Stimulated activated naive CD8-positive, alpha-beta T cell treated with anti-CD3 and anti-CD28 coated beads, Interleukin-15, Interleukin-2, amounts not matched to agents 100 ng/mL and 50 ng/mL, for 24 hours (primary cell): Measurements from ENCODE around the gene FBXO7.

Experiments used
- H3K27ac Mint-ChIP-seq: one replicate; pipeline ENCODE4 v1.8.0; 2021; ENCODE audit warnings: mild to moderate bottlenecking, mixed read lengths
- H3K27me3 Mint-ChIP-seq: one replicate; pipeline ENCODE4 v1.8.0; 2021; ENCODE audit warnings: mixed read lengths
- H3K36me3 Mint-ChIP-seq: one replicate; pipeline ENCODE4 v1.8.0; 2021; ENCODE audit warnings: low read depth, mixed read lengths
- H3K4me1 Mint-ChIP-seq: one replicate; pipeline ENCODE4 v1.8.0; 2021; ENCODE audit warnings: low read depth, mixed read lengths
- H3K4me3 Mint-ChIP-seq: one replicate; pipeline ENCODE4 v1.8.0; 2021; ENCODE audit warnings: mild to moderate bottlenecking, mixed read lengths
- H3K9me3 Mint-ChIP-seq: one replicate; pipeline ENCODE4 v1.8.0; 2021; ENCODE audit warnings: mixed read lengths

The FBXO7 gene

DNA sequence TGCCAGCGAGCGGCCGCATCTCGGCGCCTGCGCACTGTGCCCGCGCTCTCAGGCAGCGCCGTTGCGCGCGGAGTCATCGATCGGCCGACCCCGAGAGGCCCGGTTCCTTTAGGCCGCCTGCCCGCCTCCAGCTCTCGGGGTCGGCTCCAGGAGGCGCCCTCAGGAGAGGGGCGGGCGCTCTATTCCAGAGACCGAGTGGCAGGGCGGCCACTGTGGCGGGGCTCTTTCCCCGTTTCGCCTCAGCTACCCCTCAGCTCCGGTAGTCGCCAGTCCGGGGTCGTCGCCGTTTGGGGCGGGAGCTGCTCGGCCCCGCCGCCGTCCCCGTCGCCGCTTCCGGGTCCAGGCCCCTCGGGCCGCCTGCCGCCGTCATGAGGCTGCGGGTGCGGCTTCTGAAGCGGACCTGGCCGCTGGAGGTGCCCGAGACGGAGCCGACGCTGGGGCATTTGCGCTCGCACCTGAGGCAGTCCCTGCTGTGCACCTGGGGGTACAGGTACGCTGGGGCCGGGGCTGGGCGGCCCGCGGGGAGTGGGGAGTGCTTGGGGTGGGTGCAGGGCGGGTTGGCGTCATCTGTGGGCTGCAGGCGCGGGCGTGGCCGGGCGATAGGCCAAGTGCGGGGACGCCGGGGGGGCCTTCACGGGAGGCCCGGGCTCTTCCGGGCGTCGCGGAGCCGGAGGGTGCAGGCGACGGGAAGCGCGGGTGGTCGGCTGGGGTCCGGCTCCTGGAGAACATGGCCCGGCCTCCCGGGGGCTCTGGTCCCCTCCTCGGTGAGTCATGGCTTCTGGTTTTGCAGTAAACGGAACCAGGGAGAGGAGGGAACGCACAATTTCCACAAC lies at the start of gene FBXO7:
FBXO7 (plus strand) TSS at position 177 of the 833 bp plus-strand sequence; CDS start at position 369, 192 bp downstream.
- no peaks in the 10 kb centered on the region for H3K9me3 Mint-ChIP-seq
- peaks cover 24% of the 10 kb centered on the region for H3K4me1 Mint-ChIP-seq
- H3K36me3 Mint-ChIP-seq = peaks cover 8% of the 10 kb centered on the region
- peak within 1 kb of the TSS; percentile 95 for H3K4me3 Mint-ChIP-seq
- peak within 1 kb of the TSS; percentile 93 for H3K27ac Mint-ChIP-seq
- H3K27me3 Mint-ChIP-seq = no peaks in the 10 kb centered on the region

DNA sequence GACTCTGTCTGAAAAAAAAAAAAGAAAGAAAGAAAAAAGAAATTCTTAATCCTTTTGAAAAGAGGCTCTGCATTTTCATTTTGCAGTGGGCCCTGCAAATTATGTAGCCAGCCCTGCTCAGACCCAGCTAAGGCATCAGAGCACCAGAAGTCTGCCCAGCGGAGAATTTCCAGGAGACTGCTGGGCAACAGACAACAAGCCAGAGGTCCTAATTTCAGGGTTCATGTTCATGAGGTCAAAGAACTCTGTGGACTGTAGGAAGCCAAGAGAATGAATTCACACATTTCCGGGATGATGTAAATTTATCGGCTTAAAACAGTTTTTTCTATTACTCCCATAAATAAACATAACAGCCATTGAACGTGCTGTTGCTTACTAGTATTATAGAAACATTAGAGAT lies 47.7 kb upstream of the FBXO7 start:
- Mint-ChIP-seq H3K27me3 (peaks cover 22% of the 10 kb centered on the region), H3K4me3 (no peak overlapping the region), H3K4me1 (no peaks in the 10 kb centered on the region), H3K27ac (no peak overlapping the region), H3K36me3 (no peaks in the 10 kb centered on the region), H3K9me3 (no peaks in the 10 kb centered on the region)

DNA sequence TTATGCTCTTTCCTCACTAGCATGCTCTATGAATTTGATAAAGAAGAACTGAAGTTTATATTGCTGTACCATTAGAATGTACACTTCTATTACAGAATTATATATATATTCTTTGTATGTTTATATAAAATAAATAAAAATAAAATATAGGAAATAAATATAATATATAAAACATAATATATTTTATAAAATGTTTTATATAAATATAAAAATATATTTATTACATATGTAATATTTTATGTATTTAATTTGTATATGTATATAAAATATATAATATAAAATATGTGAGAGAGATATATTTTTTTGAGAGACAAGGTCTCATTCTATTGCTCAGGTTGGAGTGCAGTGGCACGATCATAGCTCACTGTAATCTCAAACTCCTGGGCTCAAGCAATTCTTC lies 44.3 kb upstream of the FBXO7 start:
- H3K9me3 Mint-ChIP-seq = no peaks in the 10 kb centered on the region
- H3K27me3 Mint-ChIP-seq = peaks cover 26% of the 10 kb centered on the region
- H3K36me3 Mint-ChIP-seq = no peaks in the 10 kb centered on the region
- H3K4me3 Mint-ChIP-seq = no peak overlapping the region
- no peaks in the 10 kb centered on the region for H3K4me1 Mint-ChIP-seq
- H3K27ac Mint-ChIP-seq = no peak overlapping the region

DNA sequence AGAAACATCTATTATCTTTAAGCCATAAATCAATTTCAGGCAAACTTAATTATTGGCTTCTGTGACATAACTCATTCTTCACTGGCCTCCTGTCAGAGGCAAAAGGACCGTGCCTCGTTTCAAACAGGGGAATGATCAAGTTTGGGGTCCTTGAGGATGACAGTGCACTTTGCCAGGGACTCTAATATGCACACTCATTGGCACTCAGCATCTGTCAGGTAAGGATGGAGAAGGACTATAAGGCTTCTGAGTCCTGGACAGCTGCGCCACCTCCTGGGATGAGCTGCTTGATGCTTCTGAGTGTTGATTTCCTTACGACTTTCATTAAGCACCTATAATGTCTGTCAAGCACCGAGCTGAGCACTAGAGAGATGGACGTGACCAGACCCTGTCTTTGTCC lies 30.5 kb upstream of the FBXO7 start:
- H3K27ac Mint-ChIP-seq = no peak overlapping the region
- H3K4me1 Mint-ChIP-seq = no peaks in the 10 kb centered on the region
- no peaks in the 10 kb centered on the region for H3K9me3 Mint-ChIP-seq
- no peak overlapping the region for H3K4me3 Mint-ChIP-seq
- H3K36me3 Mint-ChIP-seq = no peaks in the 10 kb centered on the region
- no peaks in the 10 kb centered on the region for H3K27me3 Mint-ChIP-seq

DNA sequence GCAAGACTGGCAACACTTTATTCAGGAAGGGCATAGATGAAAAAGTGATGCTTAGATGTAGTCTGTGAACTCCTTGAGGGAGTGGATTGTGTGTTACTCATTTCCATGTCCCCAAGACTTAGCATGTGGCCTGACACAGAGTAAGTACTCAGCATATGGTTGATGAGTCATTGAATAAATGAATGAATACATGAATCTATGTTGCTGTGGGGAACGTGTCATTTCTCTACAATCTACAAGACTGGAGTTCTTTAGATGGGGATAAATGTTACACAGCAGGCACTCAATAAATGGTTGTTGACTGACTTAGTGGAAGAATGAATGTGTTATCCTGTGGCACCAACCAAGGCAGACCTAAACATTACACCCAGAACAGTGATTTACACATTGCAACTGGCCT lies 28.3 kb upstream of the FBXO7 start:
- no peaks in the 10 kb centered on the region for H3K4me1 Mint-ChIP-seq
- H3K27ac Mint-ChIP-seq = no peak overlapping the region
- no peaks in the 10 kb centered on the region for H3K36me3 Mint-ChIP-seq
- H3K9me3 Mint-ChIP-seq = no peaks in the 10 kb centered on the region
- H3K4me3 Mint-ChIP-seq = no peak overlapping the region
- H3K27me3 Mint-ChIP-seq = peaks cover 3% of the 10 kb centered on the region

DNA sequence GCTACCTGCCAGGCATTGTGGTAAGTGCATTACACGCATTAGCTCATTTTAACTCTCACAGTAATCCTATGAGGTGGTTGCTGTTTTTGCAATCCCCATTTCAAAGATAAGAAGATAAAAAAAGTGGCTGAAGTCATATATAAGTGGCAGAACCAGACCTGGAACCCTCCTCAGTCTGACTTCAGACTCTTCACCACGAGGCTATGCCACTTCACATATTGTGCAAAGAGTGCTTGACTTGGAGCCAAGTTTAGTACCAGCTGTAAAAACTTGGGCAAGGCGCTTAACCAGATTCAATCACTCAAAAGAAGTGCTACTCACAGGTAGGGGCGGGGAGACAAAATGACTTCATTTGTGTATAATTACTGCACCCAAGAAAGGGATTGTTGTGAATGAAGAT lies 25.6 kb upstream of the FBXO7 start:
- Mint-ChIP-seq H3K27me3 (peaks cover 16% of the 10 kb centered on the region), H3K27ac (no peak overlapping the region), H3K9me3 (no peaks in the 10 kb centered on the region), H3K4me1 (no peaks in the 10 kb centered on the region), H3K4me3 (no peak overlapping the region), H3K36me3 (no peaks in the 10 kb centered on the region)

DNA sequence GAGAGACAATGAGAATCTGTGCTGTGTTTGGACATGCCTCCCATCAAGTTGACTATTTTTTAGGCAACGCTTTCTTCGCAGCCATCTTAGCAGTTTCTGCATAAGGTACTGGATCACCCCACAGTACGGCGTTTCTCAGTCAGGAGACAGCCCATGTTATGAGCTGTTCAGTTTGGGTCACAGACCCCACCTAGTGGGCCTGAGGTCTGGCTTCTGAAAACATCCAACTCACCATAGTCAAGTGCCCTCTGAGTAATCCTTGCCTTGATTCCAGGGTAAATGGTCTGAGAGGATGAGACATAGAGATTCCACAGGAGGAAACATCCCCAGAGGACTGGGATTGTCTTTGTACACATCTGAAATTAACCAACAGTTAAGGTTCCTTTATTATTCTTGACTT lies 17.6 kb upstream of the FBXO7 start:
- H3K27me3 Mint-ChIP-seq = peaks cover 71% of the 10 kb centered on the region
- no peaks in the 10 kb centered on the region for H3K9me3 Mint-ChIP-seq
- H3K27ac Mint-ChIP-seq = no peak overlapping the region
- H3K36me3 Mint-ChIP-seq = no peaks in the 10 kb centered on the region
- H3K4me1 Mint-ChIP-seq = no peaks in the 10 kb centered on the region
- no peak overlapping the region for H3K4me3 Mint-ChIP-seq

DNA sequence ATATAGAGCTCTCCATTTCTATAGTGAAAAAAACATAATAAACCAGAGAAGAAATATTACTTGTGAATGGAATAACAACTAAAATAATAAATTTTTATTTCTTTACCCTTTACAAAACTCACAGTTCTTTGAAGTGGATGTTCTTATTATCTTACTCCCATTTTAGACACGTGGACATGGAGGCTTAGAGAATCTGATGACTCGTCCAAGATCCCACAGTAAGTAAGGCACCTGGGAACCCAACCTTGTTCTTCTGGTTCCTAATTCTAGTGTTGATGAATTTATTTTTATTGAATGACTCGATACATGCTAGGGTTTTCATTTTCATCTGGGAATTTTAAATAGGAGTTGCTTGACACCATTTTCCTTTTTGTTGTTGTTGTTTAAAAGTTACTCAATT lies 12.2 kb upstream of the FBXO7 start:
- Mint-ChIP-seq H3K27me3 (peaks cover 66% of the 10 kb centered on the region), H3K4me3 (no peak overlapping the region), H3K27ac (no peak overlapping the region), H3K9me3 (no peaks in the 10 kb centered on the region), H3K4me1 (no peaks in the 10 kb centered on the region), H3K36me3 (no peaks in the 10 kb centered on the region)

DNA sequence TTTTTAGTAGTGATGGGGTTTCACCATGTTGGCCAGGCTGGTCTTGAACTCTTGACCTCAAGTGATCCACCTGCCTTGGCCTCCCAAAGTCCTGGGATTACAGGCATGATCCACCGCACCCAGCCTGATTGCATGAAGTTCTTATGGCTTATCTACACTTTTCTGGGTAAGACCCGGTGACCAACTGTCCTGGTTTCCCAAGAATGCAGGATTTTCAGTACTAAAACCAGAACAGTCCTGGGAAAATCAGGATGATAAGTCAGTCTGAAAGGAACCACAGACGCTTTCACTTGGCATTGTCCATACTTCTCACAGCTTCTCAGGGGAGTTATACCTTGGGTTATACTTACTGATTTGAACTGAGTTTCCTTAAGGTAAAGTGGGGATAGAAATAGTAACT lies 8.9 kb upstream of the FBXO7 start:
- Mint-ChIP-seq H3K4me3 (no peak overlapping the region), H3K36me3 (no peaks in the 10 kb centered on the region), H3K27ac (no peak overlapping the region), H3K27me3 (peaks cover 48% of the 10 kb centered on the region), H3K4me1 (no peaks in the 10 kb centered on the region), H3K9me3 (no peaks in the 10 kb centered on the region)

DNA sequence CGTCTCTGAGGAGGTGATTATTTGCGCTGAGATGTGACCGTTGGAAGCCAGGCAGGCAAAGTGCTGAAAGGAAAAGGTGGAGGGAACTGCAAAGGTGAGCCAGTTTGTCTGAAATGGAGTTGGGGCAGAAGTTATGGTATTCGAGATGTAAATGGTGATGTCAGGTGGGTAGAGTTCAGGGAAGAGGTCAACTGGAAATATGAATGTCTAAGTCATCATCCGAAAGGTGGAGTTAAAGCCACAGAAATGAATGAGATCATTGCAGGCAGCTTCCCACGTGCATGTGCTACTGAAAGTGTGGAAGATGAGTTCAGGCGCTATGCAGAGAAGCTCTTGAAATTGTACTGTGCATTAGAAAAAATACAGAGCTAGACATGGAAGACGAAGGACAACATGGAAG lies 8.1 kb upstream of the FBXO7 start:
- H3K27ac Mint-ChIP-seq = no peak overlapping the region
- no peaks in the 10 kb centered on the region for H3K36me3 Mint-ChIP-seq
- no peak overlapping the region for H3K4me3 Mint-ChIP-seq
- peaks cover 40% of the 10 kb centered on the region for H3K27me3 Mint-ChIP-seq
- no peaks in the 10 kb centered on the region for H3K4me1 Mint-ChIP-seq
- no peaks in the 10 kb centered on the region for H3K9me3 Mint-ChIP-seq

DNA sequence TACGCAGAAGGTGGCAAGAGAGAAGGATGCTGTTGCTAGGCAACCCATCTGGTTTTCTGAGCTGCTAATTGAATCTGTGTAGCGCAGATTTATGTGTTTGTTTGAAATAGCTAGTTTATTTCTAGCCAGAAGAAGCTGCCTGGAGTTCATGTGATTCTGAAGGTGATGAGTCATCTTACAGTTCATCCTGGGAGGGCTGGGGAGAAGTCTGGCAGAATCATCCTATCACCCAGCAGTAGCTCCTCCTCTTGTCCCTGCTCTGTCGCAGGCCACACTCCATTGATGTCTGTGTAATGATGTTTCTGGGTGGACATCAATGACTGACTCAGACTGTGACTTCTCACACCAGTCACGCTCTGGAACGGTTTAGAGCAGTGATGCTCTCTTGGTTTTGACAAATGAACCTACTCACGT lies 4.8 kb upstream of the FBXO7 start:
- Mint-ChIP-seq H3K4me3 (no peak overlapping the region), H3K9me3 (no peaks in the 10 kb centered on the region), H3K36me3 (no peaks in the 10 kb centered on the region), H3K4me1 (peaks cover 10% of the 10 kb centered on the region), H3K27me3 (peaks cover 16% of the 10 kb centered on the region), H3K27ac (no peak overlapping the region)

DNA sequence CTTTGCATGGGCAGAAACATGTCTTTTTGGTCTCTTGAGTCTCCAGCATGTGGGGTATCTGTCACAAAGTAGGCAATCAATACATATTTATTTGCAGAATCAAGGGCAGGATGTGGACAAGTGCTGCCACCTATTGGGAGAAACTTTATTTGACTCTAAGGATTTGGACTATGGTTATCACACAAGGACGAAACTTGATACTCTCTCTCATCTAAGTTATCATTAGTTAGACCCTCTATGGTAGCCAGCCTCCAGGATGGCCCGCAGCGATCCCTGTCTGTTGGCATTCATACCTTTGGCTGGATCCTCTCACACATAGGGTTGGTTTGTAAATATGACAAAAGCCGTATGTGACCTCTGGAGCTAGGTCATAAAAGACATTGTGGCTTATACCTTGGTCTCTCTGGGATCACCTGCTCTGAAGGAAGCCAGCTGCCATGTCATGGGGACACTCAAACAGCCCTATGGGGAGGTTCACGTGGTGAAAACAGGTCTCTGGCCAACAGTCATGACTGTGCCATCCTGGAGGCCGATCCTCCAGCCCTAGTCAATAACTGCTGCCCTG lies 1.1 kb upstream of the FBXO7 start:
- H3K36me3 Mint-ChIP-seq = no peaks in the 10 kb centered on the region
- H3K4me1 Mint-ChIP-seq = peaks cover 24% of the 10 kb centered on the region
- H3K4me3 Mint-ChIP-seq = peak overlapping the region; percentile 95
- H3K27me3 Mint-ChIP-seq = no peaks in the 10 kb centered on the region
- H3K27ac Mint-ChIP-seq = peak overlapping the region; percentile 91
- no peaks in the 10 kb centered on the region for H3K9me3 Mint-ChIP-seq

DNA sequence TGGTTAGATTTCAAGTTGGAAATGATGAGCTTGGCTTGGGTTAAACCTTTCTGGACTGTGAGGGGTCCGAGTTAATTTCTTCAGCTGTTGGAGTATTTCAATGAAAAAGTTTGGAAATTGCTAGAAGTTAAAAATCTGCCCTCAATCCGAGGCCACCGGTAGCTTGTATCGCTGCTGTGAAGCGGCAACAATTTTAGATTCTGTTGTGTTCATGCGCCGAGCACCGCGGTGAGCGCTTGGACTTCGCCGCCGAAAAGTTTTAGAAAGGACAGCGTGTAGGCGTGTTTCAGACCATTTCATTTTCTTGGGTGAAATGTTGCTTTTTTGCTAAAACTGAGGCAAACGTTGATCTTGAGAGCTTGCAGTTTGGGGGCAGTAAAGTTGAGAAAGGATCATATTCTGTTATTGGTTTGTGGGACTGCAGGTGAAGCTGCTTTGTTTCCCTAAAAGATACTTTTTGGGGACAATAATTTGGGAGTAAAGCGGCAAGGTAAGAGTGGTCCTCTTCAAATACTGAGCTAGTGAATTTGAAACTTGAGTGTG lies 928 bp downstream of the FBXO7 start:
- H3K4me1 Mint-ChIP-seq = peaks cover 24% of the 10 kb centered on the region
- no peaks in the 10 kb centered on the region for H3K9me3 Mint-ChIP-seq
- H3K27ac Mint-ChIP-seq = peak overlapping the region; percentile 93
- peaks cover 15% of the 10 kb centered on the region for H3K36me3 Mint-ChIP-seq
- peak overlapping the region; percentile 95 for H3K4me3 Mint-ChIP-seq
- no peaks in the 10 kb centered on the region for H3K27me3 Mint-ChIP-seq

DNA sequence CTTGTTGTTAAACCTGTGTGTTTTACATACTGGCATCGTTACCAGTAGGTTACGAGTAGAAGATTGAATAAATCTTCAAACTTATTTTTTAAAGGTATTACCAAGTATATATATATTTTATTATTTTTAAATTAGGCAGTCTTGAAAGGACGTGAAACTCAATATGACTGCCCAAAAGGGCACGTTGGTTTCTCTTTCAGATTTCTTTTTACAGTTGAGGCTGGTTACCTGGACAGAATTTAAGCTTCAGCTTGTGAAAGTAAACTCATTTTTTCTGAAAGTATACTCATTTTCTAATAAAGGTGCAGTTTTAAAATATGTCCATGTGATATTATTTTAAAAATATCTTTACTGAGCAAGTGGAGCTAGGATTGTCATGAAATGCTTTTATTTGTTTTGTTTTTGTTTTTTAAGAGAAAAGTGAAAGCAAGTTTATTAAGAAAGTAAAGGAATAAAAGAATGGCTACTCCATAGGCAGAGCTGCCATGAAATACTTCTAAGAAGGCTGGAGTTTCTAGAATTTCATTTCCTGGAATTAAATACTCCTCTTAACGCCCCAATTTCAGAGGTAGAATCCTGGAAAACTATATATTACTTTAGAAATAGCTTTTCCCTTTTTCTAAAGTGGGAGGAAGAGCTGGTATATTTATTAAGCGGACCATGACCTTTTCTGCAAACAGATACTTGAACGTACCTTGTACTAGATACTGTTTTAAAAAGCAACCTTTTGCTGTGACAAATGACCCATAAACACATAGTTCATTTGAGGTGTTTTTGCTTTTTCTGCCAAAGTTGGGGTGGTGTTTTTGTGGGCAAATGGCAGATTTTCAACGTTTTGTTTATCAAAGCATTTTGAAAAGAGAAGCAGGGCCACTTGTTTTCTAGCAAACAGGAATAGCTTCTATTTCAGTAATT lies 1.9 kb downstream of the FBXO7 start:
- Mint-ChIP-seq H3K9me3 (no peaks in the 10 kb centered on the region), H3K4me1 (peaks cover 24% of the 10 kb centered on the region), H3K27me3 (no peaks in the 10 kb centered on the region), H3K27ac (peak overlapping the region; percentile 93), H3K36me3 (peaks cover 15% of the 10 kb centered on the region), H3K4me3 (peak overlapping the region; percentile 95)

DNA sequence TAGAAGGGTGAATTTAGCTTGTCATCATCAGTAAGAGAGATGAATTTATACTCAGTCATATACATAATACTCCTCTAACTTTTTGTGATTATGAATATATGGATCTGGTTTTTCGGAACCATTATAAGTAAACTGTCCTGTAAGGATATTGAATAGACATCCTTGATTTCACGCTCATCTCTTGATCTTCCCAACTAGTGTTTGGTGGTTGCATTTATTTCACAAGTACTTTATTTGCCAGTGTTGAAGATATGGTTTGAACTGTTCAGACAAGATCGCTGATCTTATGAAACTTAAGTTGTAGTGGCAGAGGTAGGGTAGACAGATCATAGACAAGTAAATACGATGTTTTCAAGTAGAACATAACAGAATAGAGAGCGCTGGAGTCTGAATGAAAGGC lies 3.0 kb downstream of the FBXO7 start:
- Mint-ChIP-seq H3K36me3 (peaks cover 15% of the 10 kb centered on the region), H3K4me3 (no peak overlapping the region), H3K27ac (no peak overlapping the region), H3K4me1 (peaks cover 24% of the 10 kb centered on the region), H3K9me3 (no peaks in the 10 kb centered on the region), H3K27me3 (no peaks in the 10 kb centered on the region)
